GM18870 (cell line): ENCODE results near the gene RREB1.
A peak's percentile ranks its signal among the peaks of the same experiment; 100 is the strongest.

Source experiments
- ATAC-seq: cut with Tn5 transposase; IDR thresholded peaks from one replicate; pipeline ENCODE4 v1.9.1; 2021; ENCODE audit warnings: moderate library complexity; ENCODE audit not compliant: unreplicated experiment

The RREB1 gene

DNA sequence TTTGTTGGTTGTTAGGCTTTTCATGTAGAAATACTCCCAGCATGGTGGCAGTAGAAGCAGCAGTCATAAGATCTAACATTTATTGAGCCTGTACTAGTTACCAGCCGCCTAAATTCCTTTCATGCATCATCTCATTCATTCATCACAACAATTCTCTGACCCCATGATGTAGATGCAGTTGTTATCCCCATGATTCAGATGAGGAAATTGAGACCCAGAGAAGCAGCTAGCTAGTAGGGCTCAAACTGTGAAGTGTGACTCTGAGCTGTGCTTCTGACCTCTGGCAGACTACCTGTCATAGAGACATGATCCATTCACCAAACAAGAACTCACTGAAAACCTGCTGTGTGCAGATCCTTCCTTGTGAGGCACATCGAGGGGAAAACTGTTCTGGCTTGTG lies 16.9 kb downstream of the RREB1 start:
- ATAC-seq, result no peak

DNA sequence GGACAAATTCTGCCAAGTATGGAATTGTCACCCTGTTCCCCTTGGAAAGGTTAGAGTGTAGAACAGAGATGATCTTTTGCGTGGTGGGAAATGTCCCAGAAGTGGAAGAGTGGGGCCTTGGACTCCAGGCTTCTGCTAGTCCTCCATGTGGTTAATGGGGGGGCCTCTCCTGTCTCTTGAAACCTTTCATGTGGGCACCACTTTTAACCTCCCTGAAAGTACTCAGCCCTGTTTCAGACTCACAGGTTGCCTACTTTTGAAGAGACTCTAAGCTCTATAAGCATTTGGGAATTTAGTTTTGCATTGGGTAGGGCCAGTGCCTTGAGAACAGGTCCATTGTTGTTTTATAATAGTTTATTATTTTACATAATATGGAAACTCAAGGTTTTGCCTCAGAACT lies 17.5 kb downstream of the RREB1 start:
- ATAC-seq, result no peak

DNA sequence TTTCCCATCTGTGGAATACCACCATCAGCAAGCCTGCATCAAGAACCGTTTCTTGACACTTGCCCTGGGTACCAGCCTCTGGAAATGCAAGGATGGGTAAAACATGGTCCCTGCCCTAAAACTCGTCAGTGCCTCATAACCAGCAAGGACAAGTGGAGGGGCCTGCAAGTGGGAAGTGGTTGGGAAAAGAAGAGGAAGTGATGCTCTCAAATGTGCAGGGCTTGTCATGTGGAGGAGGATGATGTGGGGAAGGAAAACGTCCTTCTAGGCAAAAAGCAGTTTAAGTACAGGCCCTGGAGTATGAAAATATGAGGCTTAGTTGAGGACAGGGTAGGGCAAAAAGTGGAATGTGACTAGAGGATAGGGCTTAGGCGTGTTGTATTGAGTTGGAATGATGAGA lies 19.0 kb downstream of the RREB1 start:
- no peak for ATAC-seq

DNA sequence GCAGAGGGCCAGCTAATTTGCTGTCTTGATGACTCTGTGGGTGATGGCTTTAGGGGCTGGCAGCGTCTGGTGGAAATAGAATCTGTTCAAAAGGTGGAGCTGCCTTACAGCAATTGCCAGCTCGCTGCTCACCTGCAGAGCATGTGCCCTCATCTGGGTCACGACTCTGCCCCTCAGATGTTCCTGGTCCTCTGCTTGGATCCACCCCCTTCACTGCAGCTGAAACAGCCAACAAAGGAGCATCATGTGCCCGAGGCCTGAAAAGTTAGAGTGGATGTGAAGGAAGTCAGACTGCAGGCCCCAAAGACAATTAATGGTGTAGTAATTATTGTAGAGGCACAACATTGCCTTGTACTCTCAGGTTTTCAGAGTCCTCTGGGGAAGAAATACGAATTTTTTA lies 19.9 kb downstream of the RREB1 start:
- ATAC-seq, result no peak

DNA sequence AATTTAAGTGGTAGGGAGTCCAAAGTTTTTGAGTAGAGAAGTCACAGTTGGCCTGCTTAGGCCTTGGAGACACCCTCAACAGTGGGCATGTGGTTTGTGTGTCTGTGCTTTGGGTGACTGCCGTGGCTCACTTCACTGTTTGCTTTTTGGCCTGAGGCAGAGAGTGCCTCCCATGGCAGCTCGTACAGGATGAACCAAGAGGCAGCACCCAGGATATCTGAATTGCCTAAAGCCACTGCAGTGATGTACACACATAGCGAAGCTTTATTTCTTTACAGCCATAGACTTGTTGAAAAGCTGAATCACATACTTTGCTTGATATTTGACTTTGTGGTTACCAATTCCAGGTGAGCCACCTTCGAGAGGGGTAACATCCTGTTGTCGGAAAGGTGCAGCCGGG lies 21.6 kb downstream of the RREB1 start:
- no peak for ATAC-seq

DNA sequence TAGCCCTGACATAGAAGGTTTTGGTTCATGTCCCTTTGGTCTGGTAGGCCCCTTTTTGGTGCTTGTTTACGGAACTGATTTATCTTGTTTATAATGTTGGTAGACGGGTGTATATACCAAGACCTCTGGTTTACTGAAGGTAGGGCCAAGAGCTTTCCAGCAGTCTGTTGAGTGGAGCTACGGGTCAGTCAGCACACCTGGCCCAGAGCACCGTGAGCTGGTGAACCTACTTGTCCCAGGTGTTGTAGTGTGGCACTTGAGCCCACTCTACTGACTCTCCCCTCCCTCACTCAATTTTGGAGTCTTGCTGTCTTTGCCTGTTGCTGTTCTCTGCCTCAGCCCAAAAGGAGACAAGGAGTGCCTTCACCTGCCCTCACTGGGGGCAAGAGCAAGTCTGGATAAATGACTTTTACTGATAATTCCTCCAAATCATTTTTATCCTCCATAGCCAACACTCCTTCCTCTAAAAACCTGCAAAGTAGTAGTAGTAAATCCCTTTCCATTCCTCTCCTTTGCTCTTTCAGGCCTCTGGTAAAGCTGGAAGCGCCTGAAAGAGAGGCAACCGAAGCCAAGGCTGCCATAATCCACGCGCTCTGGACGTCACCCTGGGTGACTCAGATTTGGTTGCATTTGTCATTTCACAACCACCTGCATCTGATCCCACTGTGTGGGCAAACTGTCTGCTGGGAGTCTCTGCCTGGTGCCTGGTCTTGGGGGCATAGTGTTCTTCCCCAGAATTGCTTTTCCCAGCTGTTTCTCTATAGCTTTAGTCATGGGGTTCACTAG lies 22.2 kb downstream of the RREB1 start:
- ATAC-seq, result no peak

DNA sequence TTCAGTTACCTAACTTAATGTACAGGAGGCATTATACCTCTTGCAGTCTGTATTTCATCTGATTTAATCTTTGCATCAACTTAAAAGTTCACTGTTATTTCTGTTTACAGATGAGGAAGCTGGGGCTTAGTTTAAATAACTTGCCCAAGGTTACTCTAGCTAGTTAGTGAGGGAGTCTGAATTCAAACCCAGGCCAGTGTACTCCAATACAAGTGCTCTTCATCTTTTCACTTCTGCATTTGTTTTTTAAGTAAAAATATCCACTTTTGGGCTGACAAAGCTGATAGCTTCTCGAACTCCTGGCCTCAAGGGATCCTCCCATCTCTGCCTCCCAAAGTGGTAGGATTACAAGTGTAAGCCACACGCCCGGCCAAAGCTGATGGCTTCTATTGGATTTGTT lies 23.6 kb downstream of the RREB1 start:
- no peak for ATAC-seq

DNA sequence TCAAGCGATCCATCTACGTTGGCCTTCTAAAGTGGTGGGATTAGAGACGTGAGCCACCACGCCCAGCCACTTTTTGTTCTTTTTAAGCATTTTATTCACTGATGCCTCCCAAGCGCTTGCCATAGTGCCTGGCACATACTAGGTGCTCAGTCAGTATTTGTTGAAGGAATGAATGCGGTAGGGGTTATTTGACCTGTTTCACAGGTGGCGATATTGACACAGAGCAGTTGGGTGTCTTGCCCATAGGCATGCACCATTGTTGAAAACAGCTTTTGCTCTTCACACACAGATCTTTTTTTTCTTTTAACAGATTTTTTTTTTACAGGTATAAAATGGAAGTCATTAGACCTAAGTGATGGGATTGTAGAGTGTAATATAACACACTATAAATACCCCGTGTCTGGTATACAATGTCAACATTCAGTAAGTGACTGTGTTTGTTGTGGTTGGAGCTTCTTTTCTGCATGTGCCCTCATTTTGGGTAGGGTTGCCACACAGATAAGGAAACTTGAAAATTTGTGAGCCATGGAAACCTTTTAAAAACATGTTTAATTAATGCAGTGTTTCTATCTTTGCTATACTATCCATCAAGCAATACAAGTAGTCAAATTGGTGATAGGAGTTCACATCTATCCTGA lies 24.8 kb downstream of the RREB1 start:
- ATAC-seq, result no peak

DNA sequence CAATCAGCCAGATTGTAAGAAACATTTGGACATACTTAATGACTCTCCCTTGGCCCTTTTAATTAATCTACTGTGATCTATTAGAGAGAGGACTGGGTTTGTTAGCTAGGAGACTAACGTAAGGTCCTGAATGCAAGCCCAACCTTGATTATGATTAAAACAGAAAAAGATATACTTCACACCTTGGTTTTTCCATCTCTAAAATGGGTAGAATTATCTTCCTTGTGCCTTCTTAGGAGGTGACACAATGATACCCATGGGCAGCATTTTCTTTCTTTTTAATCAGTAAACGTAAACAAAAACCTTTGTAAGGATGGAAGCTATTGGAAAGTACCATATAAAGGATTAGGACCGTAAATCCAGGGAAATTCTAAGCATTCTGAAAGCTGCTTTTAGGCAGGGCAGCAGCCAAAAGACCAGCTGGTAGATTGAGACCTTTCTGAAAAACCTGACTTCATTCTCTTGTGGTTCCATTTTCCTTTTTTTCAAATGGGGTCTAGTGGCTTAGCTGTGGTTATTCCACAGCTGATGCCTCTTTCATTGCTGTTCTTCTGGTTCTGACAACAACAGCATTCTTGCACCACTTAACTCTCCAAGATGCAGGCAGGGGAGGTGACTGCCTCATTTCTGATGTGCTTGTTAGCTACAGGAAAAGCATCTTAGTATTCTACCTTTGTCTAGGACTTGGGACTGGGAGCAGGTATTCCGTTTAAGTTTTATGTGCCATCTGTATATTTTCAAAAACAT lies 27.4 kb downstream of the RREB1 start:
- ATAC-seq, result no peak

DNA sequence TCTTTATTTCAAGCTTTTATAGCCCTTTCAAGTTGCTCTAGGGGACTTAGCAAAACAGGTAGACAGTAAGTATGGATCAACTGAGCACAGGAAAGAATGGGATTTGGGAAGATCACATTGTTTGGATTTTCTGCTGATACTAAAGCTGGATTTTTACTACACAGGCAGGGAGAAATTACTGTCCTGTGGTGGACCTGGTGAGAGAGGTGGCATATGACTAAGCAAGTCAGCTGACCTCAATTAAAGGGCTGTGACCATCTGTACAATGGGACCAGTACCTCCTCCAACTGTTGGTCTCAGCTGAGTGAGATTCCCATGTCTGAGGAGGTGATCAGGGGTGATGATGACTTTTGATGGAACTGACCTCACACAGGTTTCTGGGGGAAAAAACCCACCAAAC lies 28.0 kb downstream of the RREB1 start:
- no peak for ATAC-seq

DNA sequence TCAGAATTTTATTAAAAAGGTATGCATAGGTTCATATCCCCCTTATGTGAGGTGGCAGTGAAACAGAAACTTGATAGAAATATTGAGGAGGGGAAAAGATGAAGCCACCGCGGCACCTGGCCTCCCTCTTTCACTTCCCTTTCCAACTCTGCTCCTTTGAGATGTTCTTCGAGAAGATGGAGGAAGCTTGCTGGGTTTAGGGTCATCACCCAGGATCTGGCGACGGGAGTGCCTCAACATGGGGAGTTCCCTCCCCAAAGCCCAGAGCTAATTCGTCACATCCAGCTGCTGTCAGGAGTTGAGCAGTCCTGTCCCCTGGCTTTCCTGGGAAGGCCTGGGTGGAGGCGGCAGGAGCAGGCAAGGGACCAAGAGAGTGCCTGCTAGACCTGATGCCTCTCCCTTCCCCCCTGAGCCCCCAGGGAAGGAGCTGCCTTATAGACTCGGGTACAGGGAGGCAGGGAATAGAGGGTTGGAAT lies 29.1 kb downstream of the RREB1 start:
- ATAC-seq, result peak; percentile 42

DNA sequence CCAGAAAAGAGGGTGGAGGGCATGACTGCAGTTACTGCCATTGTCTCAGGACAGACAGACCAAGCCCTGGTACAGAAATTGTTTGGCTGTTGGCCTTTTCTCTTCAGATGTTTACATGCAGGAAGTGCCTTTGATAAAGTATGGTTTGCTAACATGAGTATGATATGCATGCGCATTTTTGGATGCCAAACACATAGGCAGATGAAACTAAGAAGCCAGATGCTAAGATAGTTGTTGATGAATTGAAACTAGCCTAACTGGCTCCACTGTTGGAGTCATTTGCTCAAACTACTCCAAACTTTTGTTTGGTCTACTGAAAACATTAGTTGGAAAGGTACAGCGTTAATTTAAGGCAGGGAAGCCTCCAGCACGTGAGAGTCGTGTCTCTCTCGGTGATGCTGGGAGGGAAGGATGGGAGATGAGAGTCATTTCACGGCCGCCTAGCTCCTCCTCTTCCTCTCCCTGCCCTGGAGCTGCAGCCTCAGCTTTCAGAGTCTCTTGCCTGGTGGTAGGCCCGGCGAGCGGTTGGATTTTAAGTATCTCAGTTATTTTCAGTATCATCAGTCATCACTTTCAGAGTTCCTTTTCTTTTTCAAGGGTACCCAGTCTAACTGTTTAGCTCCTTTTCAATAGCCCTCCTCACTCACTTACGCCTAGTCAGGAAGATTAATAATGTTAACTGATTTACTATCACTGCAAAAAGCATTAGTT lies 29.7 kb downstream of the RREB1 start:
- ATAC-seq, result peak; percentile 40

DNA sequence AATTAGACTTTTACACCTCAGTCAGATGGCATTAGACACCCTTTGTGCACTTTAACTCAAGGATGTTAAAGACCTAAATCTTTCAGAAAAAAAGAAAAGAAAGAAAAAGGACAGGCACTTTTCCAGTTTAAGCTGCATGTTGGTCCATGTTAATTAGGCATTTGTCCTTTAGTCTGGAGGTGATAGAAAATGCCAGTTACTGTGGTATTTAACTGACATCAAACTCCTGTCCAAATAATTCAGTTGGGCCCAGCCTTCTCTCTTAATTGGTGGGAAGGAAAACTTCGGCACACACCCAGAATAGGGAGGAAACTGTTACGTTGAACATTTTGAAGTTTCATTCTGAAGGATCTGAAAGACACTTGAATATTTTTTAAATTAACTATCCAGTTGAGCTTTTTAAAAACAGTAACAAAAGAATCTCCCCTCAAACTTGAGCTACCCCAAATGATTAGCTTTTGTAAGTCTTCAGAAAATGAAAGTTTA lies 30.3 kb downstream of the RREB1 start:
- no peak for ATAC-seq

DNA sequence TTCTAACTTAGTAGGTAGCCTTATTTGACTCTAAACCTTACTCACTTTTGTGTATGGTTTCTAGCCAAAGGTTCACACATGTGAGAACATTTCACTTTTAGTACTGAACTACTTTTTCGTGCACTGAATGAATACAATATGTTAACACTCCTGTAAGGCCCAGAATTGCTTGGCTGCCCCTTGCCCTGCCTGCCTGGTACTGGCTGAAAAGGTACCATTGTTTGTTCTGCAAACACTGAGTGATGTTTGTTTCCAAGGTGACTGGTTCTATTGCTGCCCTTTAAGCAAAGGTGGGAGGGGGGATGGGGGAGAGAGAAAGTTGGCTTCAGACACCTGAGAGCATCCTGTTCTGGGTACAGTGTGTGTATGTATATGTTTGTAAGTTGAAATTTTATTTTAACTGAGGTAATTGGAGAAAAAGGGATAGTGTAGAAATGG lies 31.2 kb downstream of the RREB1 start:
- ATAC-seq, result no peak

DNA sequence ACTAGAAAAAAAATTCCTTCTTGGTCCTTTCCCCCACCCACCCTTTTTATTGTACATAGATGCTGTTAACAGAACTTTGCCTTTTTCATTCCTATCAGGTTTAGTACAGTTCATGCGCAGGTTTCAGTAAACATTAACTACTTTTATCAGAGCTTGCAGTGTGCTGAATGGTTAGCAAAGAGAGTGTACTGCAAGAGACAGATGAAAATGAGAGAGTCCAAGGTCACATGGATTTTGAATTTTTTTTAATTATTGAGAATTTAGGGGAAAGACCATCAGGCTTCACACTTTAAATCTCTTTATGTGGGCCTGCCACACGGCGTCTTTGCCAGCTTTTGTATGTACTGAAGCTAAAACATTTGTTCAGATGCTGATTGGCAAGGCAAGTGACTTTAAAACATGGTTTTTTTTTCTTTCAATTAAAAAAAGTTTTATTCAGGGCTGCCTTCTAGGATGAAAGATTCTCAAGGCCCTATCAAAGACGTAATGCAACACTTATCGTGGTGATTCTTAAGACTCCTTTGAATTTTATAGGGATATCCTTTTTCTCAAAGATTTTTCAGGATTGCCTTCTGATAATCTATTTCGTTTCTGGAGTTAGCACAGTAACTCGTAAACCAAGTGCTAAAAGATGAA lies 32.2 kb downstream of the RREB1 start:
- ATAC-seq, result no peak

DNA sequence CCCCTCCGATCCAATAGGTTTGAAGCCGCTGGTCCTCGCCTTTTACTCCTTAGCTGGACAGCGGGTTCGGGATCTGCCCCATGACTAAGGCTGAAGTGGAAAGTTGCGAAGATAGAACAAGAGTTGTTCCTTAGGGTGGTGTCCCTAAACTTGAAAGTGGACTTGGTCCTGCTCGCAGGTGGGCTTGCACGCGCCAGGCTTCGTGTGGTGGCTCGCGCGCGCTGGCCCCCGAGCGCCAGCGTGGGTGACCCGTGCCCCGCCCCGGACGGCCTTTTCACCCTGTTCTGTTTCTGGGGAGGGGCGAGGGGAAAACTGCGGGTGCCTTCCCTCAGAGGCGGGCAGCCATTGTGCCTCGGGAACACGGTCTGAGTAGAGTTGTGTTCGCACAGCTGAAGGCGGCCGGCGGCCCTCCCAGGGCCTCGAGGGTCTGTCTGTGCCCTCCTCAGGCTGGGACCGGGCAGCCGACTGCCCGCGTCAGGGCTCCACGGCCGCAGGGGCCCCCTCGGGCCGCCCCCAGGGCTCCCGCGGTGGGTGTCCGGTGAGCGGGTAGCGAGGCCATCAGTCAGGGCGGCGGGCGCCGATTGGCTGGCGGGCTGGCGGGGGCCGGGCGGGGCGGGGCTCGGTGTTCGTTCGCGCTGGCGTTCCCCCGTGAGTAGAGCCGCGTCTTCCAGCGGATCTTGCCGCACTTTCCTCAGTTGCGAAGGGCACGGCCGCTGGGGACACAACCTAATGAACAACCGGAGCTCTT lies 33.0 kb downstream of the RREB1 start:
- ATAC-seq, result peak; percentile 24

DNA sequence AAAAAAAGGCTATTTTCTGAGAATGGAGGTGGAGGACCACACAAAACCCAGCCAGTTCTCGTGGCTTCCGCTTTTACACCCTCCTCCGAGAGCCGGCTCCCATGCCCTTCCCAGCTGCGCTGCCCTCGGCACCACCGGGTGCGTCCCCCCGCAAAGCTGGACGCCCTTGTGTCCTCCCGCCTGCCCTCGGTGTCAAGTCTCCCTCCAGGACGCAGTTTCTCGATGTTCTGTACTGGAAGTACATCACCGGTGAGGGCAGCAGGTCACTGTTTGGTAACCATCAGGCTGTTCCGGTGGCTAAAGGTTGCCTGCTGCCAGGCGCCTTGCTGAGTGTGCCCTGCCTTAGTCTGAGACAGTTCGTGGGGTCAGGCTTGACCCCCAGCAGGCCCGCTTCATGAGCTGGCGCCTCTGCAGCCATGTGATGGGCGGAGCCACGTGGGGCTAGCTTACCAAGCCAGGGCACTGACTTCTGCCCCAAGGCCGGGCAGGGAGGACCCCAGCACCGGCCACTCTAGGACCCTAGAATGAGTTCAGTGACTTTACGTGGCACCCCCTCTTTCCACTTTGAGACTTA lies 34.6 kb downstream of the RREB1 start:
- no peak for ATAC-seq

DNA sequence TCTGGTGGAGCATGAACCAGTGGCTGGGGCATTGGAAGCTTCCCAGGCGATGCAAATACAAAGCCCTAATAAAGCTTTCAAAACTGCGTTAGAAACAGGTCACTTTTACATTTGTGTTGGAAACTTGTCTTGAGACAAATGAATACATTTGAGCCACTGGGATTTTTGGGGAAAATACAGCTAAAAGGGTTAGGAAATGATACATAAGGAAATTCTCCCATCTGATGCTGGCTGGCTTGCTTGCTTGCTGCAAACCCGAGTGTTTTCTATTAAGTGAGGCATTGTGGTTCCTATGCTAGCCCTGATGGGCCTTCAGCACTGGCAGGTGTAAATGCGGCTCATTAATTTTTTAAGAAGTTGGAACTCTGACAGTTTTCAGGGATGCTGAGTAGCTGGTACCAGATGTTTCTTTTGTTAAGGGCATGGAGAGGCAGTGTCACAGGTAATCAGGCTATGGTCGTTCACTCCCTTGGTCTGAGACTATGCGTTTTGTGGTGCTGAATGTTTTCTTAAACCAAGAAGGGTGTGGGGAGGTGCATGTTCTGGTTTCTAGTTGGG lies 35.2 kb downstream of the RREB1 start:
- no peak for ATAC-seq

DNA sequence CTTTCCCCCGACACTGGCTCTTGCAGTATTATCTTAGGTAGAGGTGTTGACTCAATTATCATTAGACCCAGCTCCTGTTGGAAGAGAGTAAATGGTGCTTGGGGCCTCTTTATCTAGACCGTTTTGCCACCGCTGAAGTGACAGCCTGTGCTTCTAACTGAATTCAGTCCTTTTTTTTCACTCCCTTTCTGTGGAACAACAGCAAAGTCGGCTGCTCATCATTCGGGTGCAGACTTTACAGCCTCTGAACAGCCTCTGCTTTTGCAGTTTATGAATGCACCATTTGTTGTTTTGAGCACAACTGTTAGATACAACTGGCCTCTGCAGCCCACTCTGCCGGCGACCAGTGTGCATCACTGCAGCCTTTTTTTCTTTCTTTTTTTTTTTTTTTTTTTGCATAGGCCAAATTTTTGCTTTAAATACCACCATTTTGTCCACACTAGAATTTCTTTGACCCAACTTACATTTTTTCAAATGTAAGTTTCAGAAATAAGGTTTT lies 35.8 kb downstream of the RREB1 start:
- ATAC-seq, result no peak
